SH-SY5Y (cell line): ENCODE data around the gene PARD6A.

Experiments
- GATA2 ChIP-seq: IDR thresholded peaks from 2 replicates; pipeline ENCODE4 v1.6.1; 2011; ENCODE audit warnings: mild to moderate bottlenecking, low read depth, low read length
- GATA3 ChIP-seq: IDR thresholded peaks from 2 replicates; pipeline ENCODE4 v1.6.1; 2011; ENCODE audit warnings: low read depth, mild to moderate bottlenecking, low read length, moderate library complexity

GRCh38 chr16:67694611-67695010 is 33.9 kb downstream of the PARD6A start:
- TF ChIP-seq GATA3, result no peak
- TF ChIP-seq GATA2, result no peak
